Measurements from ENCODE around the gene IPO4.

Gene IPO4

GRCh38 chr14:24235804-24236688 lies 47.4 kb upstream of the IPO4 start:
- Histone ChIP-seq H3K27me3 (ENCODE audit: control insufficient read depth in 1 of 2, insufficient read depth in 1 of 2, low read length in 2 of 2) (no peaks in the 10 kb centered on the region), H3K27ac (ENCODE audit: low read length, poor library complexity, severe bottlenecking) (no peak overlapping the region), H2AK5ac (ENCODE audit: low read length, severe bottlenecking) (no peak overlapping the region), H3K4me3 (ENCODE audit: insufficient read depth in 1 of 2, low read depth in 1 of 2, low read length in 2 of 2) (no peak overlapping the region), H3K79me1 (replicated peaks; ENCODE audit: low read length, poor library complexity, severe bottlenecking) (peaks cover 39% of the 10 kb centered on the region), H3K9ac (ENCODE audit: low read length) (no peak overlapping the region), H2BK120ac (ENCODE audit: low read depth, low read length) (no peak overlapping the region), H2BK5ac (ENCODE audit: low read depth, low read length, poor library complexity, severe bottlenecking) (no peak overlapping the region), H4K91ac (ENCODE audit: low read length) (no peak overlapping the region), H3K4me1 (ENCODE audit: control insufficient read depth, insufficient read depth, low read depth, low read length) (peaks cover 17% of the 10 kb centered on the region), H3K18ac (ENCODE audit: low read depth in 1 of 2, low read length in 2 of 2) (no peak overlapping the region), H3K4ac (ENCODE audit: low read depth in 1 of 2, low read length in 2 of 2) (no peak overlapping the region), H3K14ac (ENCODE audit: low read length in 2 of 2) (no peak overlapping the region), H3K4me2 (ENCODE audit: low read length, poor library complexity, severe bottlenecking) (no peak overlapping the region), H2AFZ (ENCODE audit: low read depth, low read length) (no peak overlapping the region), H3K9me3 (ENCODE audit: control insufficient read depth, low read length) (no peaks in the 10 kb centered on the region), H4K8ac (ENCODE audit: low read length) (no peak overlapping the region), H3K36me3 (ENCODE audit: control insufficient read depth in 1 of 2, insufficient read depth in 2 of 2, low read depth in 1 of 2, low read length in 2 of 2) (peaks cover 39 to 72% of the 10 kb centered on the region in 2 experiments), H2BK12ac (ENCODE audit: low read length in 2 of 2) (no peak overlapping the region), H3K23ac (ENCODE audit: low read length in 2 of 2) (no peak overlapping the region), H2BK15ac (ENCODE audit: low read depth, poor library complexity, severe bottlenecking) (no peak overlapping the region)
- DNase-seq, result no peak
- WGBS, result 93% methylated on average over 3 of the region's 5 CpGs

GRCh38 chr14:24234095-24235005 lies 45.7 kb upstream of the IPO4 start:
- Histone ChIP-seq H2BK120ac (ENCODE audit: low read depth, low read length) (no peak overlapping the region), H3K4me2 (ENCODE audit: low read length, poor library complexity, severe bottlenecking) (no peak overlapping the region), H3K14ac (ENCODE audit: low read length in 2 of 2) (no peak overlapping the region), H3K36me3 (ENCODE audit: control insufficient read depth in 1 of 2, insufficient read depth in 2 of 2, low read depth in 1 of 2, low read length in 2 of 2) (peaks cover 27 to 59% of the 10 kb centered on the region in 2 experiments), H2BK15ac (ENCODE audit: low read depth, poor library complexity, severe bottlenecking) (no peak overlapping the region), H3K27ac (ENCODE audit: low read length, poor library complexity, severe bottlenecking) (no peak overlapping the region), H3K9ac (ENCODE audit: low read length) (peak overlapping the region; percentile 98), H2AFZ (ENCODE audit: low read depth, low read length) (no peak overlapping the region), H3K4me1 (ENCODE audit: control insufficient read depth, insufficient read depth, low read depth, low read length) (peaks cover 14% of the 10 kb centered on the region), H4K8ac (ENCODE audit: low read length) (no peak overlapping the region), H3K23ac (ENCODE audit: low read length in 2 of 2) (no peak overlapping the region), H3K9me3 (ENCODE audit: control insufficient read depth, low read length) (no peaks in the 10 kb centered on the region), H3K4ac (ENCODE audit: low read depth in 1 of 2, low read length in 2 of 2) (no peak overlapping the region), H2AK5ac (ENCODE audit: low read length, severe bottlenecking) (no peak overlapping the region), H3K79me1 (replicated peaks; ENCODE audit: low read length, poor library complexity, severe bottlenecking) (peaks cover 30% of the 10 kb centered on the region), H2BK12ac (ENCODE audit: low read length in 2 of 2) (no peak overlapping the region), H3K18ac (ENCODE audit: low read depth in 1 of 2, low read length in 2 of 2) (no peak overlapping the region), H4K91ac (ENCODE audit: low read length) (no peak overlapping the region), H2BK5ac (ENCODE audit: low read depth, low read length, poor library complexity, severe bottlenecking) (no peak overlapping the region), H3K4me3 (ENCODE audit: insufficient read depth in 1 of 2, low read depth in 1 of 2, low read length in 2 of 2) (peak overlapping the region in 1 of 2 experiments; percentile 99), H3K27me3 (ENCODE audit: control insufficient read depth in 1 of 2, insufficient read depth in 1 of 2, low read length in 2 of 2) (no peaks in the 10 kb centered on the region)
- 100% methylated on average over 3 of the region's 3 CpGs for WGBS
- no peak for DNase-seq

- Histone ChIP-seq H2AK5ac (ENCODE audit: low read length, severe bottlenecking) (peak overlapping the region; percentile 64), H3K18ac (ENCODE audit: low read depth in 1 of 2, low read length in 2 of 2) (no peak overlapping the region), H2AFZ (ENCODE audit: low read depth, low read length) (no peak overlapping the region), H3K23ac (ENCODE audit: low read length in 2 of 2) (no peak overlapping the region), H3K4me2 (ENCODE audit: low read length, poor library complexity, severe bottlenecking) (peak overlapping the region; percentile 70), H3K9ac (ENCODE audit: low read length) (peak overlapping the region; percentile 98), H4K8ac (ENCODE audit: low read length) (peak overlapping the region; percentile 93), H3K14ac (ENCODE audit: low read length in 2 of 2) (no peak overlapping the region), H3K4me1 (ENCODE audit: control insufficient read depth, insufficient read depth, low read depth, low read length) (peaks cover 12% of the 10 kb centered on the region), H2BK5ac (ENCODE audit: low read depth, low read length, poor library complexity, severe bottlenecking) (no peak overlapping the region), H3K4me3 (ENCODE audit: insufficient read depth in 1 of 2, low read depth in 1 of 2, low read length in 2 of 2) (peak overlapping the region in 1 of 2 experiments; percentile 99), H4K91ac (ENCODE audit: low read length) (no peak overlapping the region), H3K36me3 (ENCODE audit: control insufficient read depth in 1 of 2, insufficient read depth in 2 of 2, low read depth in 1 of 2, low read length in 2 of 2) (peaks cover 24 to 51% of the 10 kb centered on the region in 2 experiments), H3K27ac (ENCODE audit: low read length, poor library complexity, severe bottlenecking) (no peak overlapping the region), H3K9me3 (ENCODE audit: control insufficient read depth, low read length) (no peaks in the 10 kb centered on the region), H2BK120ac (ENCODE audit: low read depth, low read length) (no peak overlapping the region), H2BK15ac (ENCODE audit: low read depth, poor library complexity, severe bottlenecking) (no peak overlapping the region), H2BK12ac (ENCODE audit: low read length in 2 of 2) (peak overlapping the region; percentile 1 to 45), H3K27me3 (ENCODE audit: control insufficient read depth in 1 of 2, insufficient read depth in 1 of 2, low read length in 2 of 2) (no peaks in the 10 kb centered on the region), H3K4ac (ENCODE audit: low read depth in 1 of 2, low read length in 2 of 2) (peak overlapping the region in 1 of 2 experiments; percentile 95), H3K79me1 (replicated peaks; ENCODE audit: low read length, poor library complexity, severe bottlenecking) (peaks cover 29% of the 10 kb centered on the region)
- DNase-seq, result no peak
- 86% methylated on average over 2 of the region's 2 CpGs for WGBS
Observed at GRCh38 chr14:24233538-24233866, 44.9 kb upstream of the IPO4 start.
